GM15510 (cell line): ENCODE measurements around the gene KRT77.

Experiments
- POLR2A ChIP-seq: IDR thresholded peaks from 3 replicates; pipeline ENCODE4 v1.6.1; 2011; ENCODE audit warnings: borderline replicate concordance; ENCODE audit not compliant: insufficient read length; ENCODE audit errors: extremely low read depth

KRT77 gene

GRCh38 chr12:52645120-52645761, 58.1 kb downstream of the KRT77 start:
- TF ChIP-seq POLR2A = no peak

- no peak for TF ChIP-seq POLR2A
These were observed 59.3 kb downstream of the KRT77 start for GRCh38 chr12:52644078-52644415.

GRCh38 chr12:52643233-52644077, 59.9 kb downstream of the KRT77 start:
- TF ChIP-seq POLR2A = no peak

GRCh38 chr12:52641468-52641867, 61.9 kb downstream of the KRT77 start:
- no peak for TF ChIP-seq POLR2A
